Astrocyte of the cerebellum (primary cell): ENCODE measurements around the gene EXOG.

Experiments
- DNase-seq: peaks from one replicate; pipeline ENCODE4 v3.0.0-alpha.2; 2011; ENCODE audit warnings: low read depth
- H3K4me3 ChIP-seq: 2 replicates; pipeline ENCODE4 v1.5.1; 2011; ENCODE audit warnings: mild to moderate bottlenecking, low read depth, low read length, moderate library complexity
- CTCF ChIP-seq: IDR thresholded peaks from 2 replicates; pipeline ENCODE4 v1.5.1; 2012; ENCODE audit warnings: low read length, low read depth, moderate library complexity, mild to moderate bottlenecking; ENCODE audit errors: missing control alignments
- in situ Hi-C: cut with HindIII; loops from 2 replicates; pipeline ENCODE4 v1.10.0; 2017; ENCODE audit warnings: low sequenced_read_pairs

EXOG gene

GRCh38 chr3:38487323-38487722, 8.8 kb upstream of the EXOG start:
- TF ChIP-seq CTCF = no peak
- in situ Hi-C loops = no loop called here
- no peak overlapping the region for H3K4me3 ChIP-seq
- no peak for DNase-seq

- no peak overlapping the region for H3K4me3 ChIP-seq
- no peak for TF ChIP-seq CTCF
- no peak for DNase-seq
- in situ Hi-C loops = no loop called here
Observed at GRCh38 chr3:38488949-38489348, 7.2 kb upstream of the EXOG start.

- no peak for TF ChIP-seq CTCF
- in situ Hi-C loops = no loop called here
- no peak for DNase-seq
- no peak overlapping the region for H3K4me3 ChIP-seq
Observed at GRCh38 chr3:38489766-38490165, 6.4 kb upstream of the EXOG start.

- in situ Hi-C loops = no loop called here
- no peak for TF ChIP-seq CTCF
- H3K4me3 ChIP-seq = no peak overlapping the region
- no peak for DNase-seq
Observed at GRCh38 chr3:38490281-38491030, 5.7 kb upstream of the EXOG start.

- TF ChIP-seq CTCF = no peak
- no peak overlapping the region for H3K4me3 ChIP-seq
- DNase-seq = no peak
- in situ Hi-C loops = no loop called here
Observed at GRCh38 chr3:38491215-38491614, 4.9 kb upstream of the EXOG start.

GRCh38 chr3:38493031-38493430, 3.1 kb upstream of the EXOG start:
- in situ Hi-C loops = no loop called here
- H3K4me3 ChIP-seq = no peak overlapping the region
- no peak for DNase-seq
- no peak for TF ChIP-seq CTCF
